Astrocyte (in vitro differentiated cells and primary cell): Measurements from ENCODE around the gene AAMP.

Experiments used
- CTCF ChIP-seq: IDR thresholded peaks from 2 replicates; pipeline ENCODE4 v1.5.1; 2011; ENCODE audit warnings: low read depth, mild to moderate bottlenecking, inconsistent platforms, low read length, moderate library complexity; ENCODE audit not compliant: insufficient read depth
- EZH2 ChIP-seq: IDR thresholded peaks from 2 replicates; pipeline ENCODE4 v1.6.1; 2012; ENCODE audit warnings: mild to moderate bottlenecking, low read length, inconsistent platforms; ENCODE audit not compliant: insufficient read depth

- TF ChIP-seq CTCF (no peak), EZH2 (no peak)
Observed at GRCh38 chr2:218218268-218219185, 51.4 kb downstream of the AAMP start.
